NCI-H2081 treated with DMSO at 0.1 percent for 48 hours (cell line): ENCODE measurements around the gene CTIF.
A peak's percentile ranks its signal among the peaks of the same experiment; 100 is the strongest.
"Not testable (repeated sequence)": the region's sequence is repeated elsewhere in the genome, so short reads cannot be mapped to it uniquely, and the experiment has no call there.

Experiments
- DNase-seq: peaks from one replicate; lab custom pipeline; 2025; lab: John Stamatoyannopoulos, UW

CTIF gene

DNA sequence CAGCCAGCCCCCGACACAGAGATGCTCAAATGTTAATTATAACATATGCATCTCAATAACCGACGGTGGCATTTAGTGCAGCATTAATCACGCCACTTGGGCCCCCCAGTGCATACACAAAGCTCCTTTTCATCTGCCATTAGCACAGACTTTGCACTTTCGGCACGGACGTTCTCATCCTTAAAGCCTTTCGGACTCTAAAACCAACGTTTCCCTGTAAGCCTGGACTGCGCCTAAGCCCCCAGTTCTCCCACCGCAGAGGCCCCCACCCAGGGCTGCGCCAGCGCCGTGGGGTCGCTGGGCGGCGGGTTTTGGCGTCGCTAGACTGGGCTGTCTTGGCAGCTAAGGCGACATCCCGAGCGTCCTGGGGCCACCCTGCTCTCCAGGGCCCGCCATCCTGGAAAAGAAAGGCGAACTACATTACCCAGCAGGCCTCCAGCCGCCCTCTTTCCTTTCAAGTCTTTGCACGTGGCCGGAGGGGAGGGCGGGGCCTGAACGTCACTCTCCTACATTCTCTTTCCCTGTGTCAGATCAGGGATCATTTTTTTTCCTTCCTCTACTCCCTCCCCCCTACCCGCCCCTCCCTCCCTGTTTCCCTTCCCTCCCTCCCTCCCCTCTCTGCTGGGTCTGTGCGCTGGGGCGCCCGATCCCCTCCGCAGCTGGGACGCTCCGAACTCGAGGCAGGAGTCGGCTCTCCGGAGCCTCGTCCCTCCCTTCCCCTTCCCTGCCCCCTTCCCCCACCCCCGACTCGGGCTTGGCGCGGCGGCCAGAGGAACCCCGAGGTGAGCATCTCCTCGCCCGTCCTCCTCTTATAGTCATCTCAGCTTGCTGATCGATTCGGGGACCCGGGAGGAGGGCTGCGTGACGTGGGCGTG is at the start of gene CTIF:
Gene CTIF, plus strand, starts transcription at position 501 of the 875 bp plus-strand sequence. CDS start 80,535 bp downstream, outside the sequence.
- DNase-seq: peak; percentile 74

DNA sequence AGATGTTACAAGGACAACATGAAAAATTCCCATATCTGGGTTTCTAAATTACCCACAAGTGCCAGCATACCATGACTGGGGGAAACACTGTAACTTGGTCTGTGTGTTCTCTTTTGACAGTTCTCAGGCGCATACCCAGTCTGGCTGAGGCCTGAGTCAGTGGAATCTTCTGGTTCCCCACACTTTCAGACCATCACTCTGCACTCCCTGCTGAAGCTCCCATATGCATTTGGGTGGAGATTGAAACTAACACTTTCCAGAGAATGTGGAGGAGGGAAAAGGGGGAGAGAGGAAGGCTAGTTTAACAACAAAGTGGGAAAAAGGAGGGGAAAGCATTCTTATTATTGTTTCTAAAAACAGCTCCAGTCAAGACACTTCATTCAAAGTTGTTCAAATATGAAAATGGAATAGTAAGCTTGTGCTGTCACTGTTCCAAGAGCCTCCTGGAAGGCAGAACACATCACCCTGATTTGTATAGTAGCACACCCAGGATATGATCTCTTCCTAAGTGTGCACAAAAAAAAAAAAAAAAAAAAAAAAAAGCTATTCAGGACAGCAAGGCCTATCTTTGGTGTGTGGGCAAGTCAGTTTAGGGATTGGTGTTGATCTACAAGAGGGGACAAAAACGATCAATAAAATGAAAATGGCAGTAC is 48.1 kb upstream of the CTIF start:
- DNase-seq: no peak

- no peak for DNase-seq
These were observed 46.0 kb upstream of the CTIF start for GRCh38 chr18:48492880-48493279.

GRCh38 chr18:48493434-48494230 is 45.2 kb upstream of the CTIF start:
- DNase-seq: no peak

- no peak for DNase-seq
These were observed 41.0 kb upstream of the CTIF start for GRCh38 chr18:48497863-48498262.

- no peak for DNase-seq
These were observed 38.3 kb upstream of the CTIF start for GRCh38 chr18:48500517-48500916.

GRCh38 chr18:48502906-48503305 is 35.9 kb upstream of the CTIF start:
- DNase-seq: no peak

- no peak for DNase-seq
These were observed 34.0 kb upstream of the CTIF start for GRCh38 chr18:48504819-48505218.

GRCh38 chr18:48506983-48507568 is 31.8 kb upstream of the CTIF start:
- not testable (repeated sequence) for DNase-seq

DNA sequence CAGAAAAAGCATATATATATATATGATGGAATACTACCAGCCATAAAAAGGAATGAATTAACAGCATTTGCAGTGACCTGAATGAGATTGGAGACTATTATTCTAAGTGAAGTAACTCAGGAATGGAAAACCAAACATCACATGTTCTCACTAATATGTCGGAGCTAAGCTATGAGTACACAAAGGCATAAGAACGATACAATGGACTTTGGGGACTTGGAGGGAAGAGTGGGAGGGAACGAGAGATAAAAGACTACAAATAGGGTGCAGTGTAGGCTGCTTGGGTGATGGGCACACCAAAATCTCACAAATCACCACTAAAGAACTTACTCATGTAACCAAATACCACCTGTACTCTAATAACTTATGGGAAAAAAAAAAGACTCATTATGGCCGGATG is 26.3 kb upstream of the CTIF start:
- not testable (repeated sequence) for DNase-seq

DNA sequence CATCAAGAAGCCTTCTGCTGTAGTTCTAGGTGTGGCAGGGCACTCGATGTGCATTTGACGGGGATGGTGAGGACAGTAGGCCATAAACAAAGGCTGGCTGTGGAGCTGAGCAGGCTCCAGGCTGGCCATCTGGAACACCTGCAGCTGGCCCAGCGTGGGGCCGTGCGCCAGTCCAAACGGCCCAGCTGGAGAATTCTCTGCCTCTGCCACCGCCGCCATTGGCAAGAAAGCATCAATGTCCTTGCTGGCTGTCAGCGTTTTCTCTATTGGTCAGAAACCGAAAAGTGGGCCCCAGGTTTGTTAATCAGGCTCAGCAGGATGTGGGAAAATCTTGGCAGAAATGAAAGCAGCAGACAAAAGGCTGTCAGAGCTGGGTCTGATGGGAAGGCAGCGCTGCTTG is 24.0 kb upstream of the CTIF start:
- DNase-seq: no peak

- no peak for DNase-seq
These were observed 21.8 kb upstream of the CTIF start for GRCh38 chr18:48517048-48517447.

DNA sequence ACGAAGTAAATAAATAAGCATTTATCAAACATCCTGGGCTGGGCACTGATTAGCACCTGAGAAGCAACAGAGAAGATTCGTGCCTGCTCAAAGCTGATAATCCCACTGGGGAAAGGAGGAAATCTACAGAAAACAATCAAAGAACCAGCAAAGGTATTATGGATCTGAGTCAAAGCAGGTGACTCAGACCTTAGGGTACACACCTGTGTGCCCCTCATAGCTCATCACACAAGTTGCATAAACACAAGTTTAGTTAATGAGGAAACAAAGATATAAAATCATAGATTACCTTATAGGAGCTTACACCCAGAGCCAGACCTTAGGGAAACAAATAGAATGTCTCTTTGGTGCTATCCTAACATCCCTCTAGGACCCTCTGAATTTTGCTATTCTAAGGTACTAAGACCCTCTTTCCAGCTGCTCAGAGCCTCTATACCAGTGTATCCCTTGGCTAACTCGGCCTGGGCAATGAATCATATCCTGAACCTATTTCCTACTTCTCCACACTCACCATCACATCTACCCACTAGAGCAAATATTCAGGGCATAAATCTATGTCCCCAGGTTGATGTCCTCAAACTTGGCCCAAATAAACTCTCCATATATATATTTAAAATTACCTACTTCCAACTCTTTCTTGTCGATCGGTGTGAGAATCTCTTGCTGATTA is 19.3 kb upstream of the CTIF start:
- no peak for DNase-seq

- DNase-seq: no peak
These were observed 17.1 kb upstream of the CTIF start for GRCh38 chr18:48521723-48522122.

DNA sequence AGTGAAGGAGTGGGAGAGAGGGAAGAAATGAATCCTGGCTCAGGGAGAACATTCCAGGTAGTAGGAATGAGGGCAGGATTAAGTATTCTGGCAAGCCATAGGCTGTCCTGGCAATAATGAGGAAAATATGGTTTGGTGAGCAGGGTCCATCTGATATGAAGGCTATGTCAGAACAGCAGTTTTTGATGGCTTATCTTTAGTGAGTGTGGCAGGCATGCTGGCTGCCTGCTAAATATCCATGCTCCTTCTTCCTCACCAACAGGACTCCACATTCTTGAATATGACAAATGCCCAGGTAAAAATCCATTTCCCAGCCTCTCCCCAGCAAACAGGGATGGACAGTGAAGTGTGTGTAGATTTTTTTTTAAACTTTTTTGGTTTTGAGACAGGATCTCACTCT is 13.2 kb upstream of the CTIF start:
- no peak for DNase-seq

DNA sequence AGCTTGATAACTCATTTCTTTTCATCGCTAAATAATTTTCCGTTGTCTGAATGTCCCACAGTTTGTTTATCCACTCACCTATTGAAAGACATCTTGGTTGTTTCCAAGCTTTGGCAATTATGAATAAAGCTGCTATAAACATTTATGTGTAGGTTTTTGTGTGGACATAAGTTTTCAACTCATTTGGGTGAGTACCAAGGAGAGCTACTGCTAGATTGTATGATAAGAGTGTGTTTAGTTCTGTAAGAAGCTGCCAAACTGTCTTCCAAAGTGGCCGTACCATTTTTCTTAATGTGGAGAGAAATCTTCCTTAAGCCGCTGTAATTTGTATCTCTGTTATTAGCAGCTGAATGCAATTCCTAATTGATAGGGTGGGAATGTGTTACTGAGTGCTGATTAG is 11.4 kb upstream of the CTIF start:
- DNase-seq: no peak

DNA sequence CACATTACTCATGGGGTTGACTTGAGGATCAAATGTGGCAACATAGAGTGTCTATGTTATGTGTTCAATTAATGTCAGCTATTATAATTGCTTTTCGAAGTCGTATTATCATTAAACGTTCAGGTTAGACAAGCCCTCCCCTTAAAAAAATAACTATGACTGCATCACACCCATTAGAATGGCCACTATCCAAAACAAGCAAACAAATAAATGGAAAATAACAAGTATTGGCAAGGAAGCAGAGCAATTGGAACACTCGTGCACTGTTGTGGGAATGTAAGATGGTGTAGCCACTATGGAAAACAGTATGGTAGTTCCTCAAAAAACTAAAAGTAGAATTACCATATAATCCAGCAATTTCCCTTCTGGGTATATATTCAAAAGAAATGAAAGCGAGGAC is 10.0 kb upstream of the CTIF start:
- DNase-seq: no peak

- no peak for DNase-seq
These were observed 9.0 kb upstream of the CTIF start for GRCh38 chr18:48529796-48530195.

- DNase-seq: no peak
These were observed 8.3 kb upstream of the CTIF start for GRCh38 chr18:48530399-48531081.

DNA sequence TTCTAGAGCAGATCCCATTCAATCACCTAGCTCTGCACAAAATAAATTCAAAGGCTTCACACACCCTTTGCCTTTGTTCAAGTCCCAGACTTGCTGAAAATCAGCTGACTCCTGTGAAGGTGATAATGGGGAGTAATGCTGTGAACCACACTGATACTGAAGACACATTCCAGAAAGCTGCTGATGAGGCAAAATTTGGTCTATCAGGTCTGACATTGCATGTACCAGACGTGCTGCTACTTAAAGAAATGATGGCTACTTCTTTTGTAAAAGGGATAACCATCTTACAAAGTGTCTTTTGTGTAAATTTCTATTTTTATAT is 7.8 kb upstream of the CTIF start:
- DNase-seq: no peak

DNA sequence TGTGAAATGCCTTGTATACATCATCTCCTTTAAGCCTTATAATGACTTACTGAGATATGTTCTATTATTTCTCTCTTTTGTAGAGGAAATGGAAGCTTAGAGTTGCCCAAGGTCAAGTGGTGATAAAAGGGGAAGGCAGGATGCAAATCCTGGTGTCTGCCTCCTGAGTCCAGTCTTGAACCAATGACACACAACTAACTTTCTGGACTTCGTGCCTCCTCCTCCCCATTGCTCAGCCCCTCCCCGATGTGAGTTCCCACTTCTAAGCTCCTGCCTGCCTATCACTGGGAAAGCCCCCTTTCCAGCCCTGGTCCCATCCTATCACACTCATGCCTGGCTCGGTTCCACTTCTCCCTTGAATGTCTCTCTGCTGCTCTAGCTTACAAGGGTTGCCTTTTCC is 6.9 kb upstream of the CTIF start:
- no peak for DNase-seq
